K562 (cell line): ENCODE data around the gene KIZ.

Source experiments
- CREB1 ChIP-seq, 2 experiments: sonication (generic) in 1 of 2; formaldehyde crosslinking in 1 of 2; IDR thresholded peaks; 2 replicates each; pipeline versions ENCODE4 v1.6.1 to v1.8.0; 2012 to 2022; ENCODE audit warnings: inconsistent platforms in 1 of 2, mild to moderate bottlenecking in 1 of 2, missing genetic modification reagents in 1 of 2, moderate library complexity in 1 of 2
- POLR2B ChIP-seq: fragments of 450-650 bp; IDR thresholded peaks from 2 replicates; pipeline ENCODE4 v1.6.1; 2018; ENCODE audit warnings: low read depth; ENCODE audit not compliant: partially characterized antibody
- SAFB ChIP-seq: fragments of 200-400 bp; formaldehyde crosslinking; IDR thresholded peaks from 2 replicates; pipeline ENCODE4 v1.6.1; 2017; ENCODE audit warnings: low read depth, low read length, borderline replicate concordance
- TRIM28 ChIP-seq: fragments of 450-650 bp; IDR thresholded peaks from 2 replicates; pipeline ENCODE4 v1.6.1; 2017
- ZNF124 ChIP-seq: sonication (generic); formaldehyde crosslinking; IDR thresholded peaks from 2 replicates; pipeline ENCODE4 v1.8.1; 2022; ENCODE audit warnings: missing genetic modification reagents
- TF ChIP-seq, protein P1 (sequence below): IDR thresholded peaks from 2 replicates; pipeline ENCODE4 v1.6.1; 2011; ENCODE audit warnings: borderline replicate concordance, low read depth, mild to moderate bottlenecking, moderate library complexity, low read length; ENCODE audit not compliant: insufficient read depth, poor library complexity, severe bottlenecking
- TF ChIP-seq, protein P2 (sequence below), 2 experiments: fragments of 450-650 bp; IDR thresholded peaks; 2 replicates each; pipeline ENCODE4 v1.6.1; 2016; ENCODE audit warnings: mild to moderate bottlenecking in 2 of 2, borderline replicate concordance in 1 of 2, low read depth in 1 of 2, moderate library complexity in 1 of 2
- TF ChIP-seq, protein P3 (sequence below), 3 experiments: IDR thresholded peaks in 2 of 3; conservative IDR thresholded peaks in 1 of 3; 2 replicates each; pipeline ENCODE4 v1.5.1; 2011 to 2012; ENCODE audit warnings: low read length in 3 of 3, mild to moderate bottlenecking in 3 of 3, control low read depth in 2 of 3, improper control_type of control experiment in 1 of 3, inconsistent platforms in 1 of 3, low read depth in 1 of 3, mixed read lengths in 1 of 3, moderate library complexity in 1 of 3; ENCODE audit not compliant: insufficient read depth in 2 of 3

DNA sequence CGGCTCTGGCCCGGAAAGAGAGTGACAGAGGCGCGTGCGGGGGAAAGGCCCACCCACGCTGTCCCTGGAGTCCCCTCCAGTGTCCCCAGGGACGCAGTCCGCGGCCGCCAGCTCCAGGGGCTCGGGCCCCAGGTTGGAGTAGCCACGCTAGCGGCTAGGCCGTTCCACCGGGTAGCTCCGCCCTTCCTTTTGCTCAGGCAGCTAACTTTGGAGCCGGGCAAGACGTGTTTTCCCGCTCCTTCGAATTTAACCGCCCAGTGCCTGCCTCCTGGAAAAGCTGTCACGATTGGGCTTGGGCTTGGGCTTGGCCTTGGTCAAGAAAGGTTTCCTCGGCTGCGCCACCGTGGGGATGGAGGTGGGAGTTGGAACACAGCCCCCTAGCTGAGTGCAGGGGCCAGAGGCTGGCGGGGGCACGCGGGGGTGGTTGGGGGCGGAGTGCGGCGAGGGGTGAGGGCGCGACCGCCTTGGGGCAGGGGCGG is 24.4 kb upstream of the KIZ start:
- TF ChIP-seq, protein P1, sequence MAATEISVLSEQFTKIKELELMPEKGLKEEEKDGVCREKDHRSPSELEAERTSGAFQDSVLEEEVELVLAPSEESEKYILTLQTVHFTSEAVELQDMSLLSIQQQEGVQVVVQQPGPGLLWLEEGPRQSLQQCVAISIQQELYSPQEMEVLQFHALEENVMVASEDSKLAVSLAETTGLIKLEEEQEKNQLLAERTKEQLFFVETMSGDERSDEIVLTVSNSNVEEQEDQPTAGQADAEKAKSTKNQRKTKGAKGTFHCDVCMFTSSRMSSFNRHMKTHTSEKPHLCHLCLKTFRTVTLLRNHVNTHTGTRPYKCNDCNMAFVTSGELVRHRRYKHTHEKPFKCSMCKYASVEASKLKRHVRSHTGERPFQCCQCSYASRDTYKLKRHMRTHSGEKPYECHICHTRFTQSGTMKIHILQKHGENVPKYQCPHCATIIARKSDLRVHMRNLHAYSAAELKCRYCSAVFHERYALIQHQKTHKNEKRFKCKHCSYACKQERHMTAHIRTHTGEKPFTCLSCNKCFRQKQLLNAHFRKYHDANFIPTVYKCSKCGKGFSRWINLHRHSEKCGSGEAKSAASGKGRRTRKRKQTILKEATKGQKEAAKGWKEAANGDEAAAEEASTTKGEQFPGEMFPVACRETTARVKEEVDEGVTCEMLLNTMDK, result no peak
- TF ChIP-seq CREB1 (IDR thresholded peaks at IDR 0.05), result no peak
- TF ChIP-seq CREB1 (CRISPR knock-in tag; IDR thresholded peaks at IDR 0.05), result no peak
- TF ChIP-seq, protein P2, sequence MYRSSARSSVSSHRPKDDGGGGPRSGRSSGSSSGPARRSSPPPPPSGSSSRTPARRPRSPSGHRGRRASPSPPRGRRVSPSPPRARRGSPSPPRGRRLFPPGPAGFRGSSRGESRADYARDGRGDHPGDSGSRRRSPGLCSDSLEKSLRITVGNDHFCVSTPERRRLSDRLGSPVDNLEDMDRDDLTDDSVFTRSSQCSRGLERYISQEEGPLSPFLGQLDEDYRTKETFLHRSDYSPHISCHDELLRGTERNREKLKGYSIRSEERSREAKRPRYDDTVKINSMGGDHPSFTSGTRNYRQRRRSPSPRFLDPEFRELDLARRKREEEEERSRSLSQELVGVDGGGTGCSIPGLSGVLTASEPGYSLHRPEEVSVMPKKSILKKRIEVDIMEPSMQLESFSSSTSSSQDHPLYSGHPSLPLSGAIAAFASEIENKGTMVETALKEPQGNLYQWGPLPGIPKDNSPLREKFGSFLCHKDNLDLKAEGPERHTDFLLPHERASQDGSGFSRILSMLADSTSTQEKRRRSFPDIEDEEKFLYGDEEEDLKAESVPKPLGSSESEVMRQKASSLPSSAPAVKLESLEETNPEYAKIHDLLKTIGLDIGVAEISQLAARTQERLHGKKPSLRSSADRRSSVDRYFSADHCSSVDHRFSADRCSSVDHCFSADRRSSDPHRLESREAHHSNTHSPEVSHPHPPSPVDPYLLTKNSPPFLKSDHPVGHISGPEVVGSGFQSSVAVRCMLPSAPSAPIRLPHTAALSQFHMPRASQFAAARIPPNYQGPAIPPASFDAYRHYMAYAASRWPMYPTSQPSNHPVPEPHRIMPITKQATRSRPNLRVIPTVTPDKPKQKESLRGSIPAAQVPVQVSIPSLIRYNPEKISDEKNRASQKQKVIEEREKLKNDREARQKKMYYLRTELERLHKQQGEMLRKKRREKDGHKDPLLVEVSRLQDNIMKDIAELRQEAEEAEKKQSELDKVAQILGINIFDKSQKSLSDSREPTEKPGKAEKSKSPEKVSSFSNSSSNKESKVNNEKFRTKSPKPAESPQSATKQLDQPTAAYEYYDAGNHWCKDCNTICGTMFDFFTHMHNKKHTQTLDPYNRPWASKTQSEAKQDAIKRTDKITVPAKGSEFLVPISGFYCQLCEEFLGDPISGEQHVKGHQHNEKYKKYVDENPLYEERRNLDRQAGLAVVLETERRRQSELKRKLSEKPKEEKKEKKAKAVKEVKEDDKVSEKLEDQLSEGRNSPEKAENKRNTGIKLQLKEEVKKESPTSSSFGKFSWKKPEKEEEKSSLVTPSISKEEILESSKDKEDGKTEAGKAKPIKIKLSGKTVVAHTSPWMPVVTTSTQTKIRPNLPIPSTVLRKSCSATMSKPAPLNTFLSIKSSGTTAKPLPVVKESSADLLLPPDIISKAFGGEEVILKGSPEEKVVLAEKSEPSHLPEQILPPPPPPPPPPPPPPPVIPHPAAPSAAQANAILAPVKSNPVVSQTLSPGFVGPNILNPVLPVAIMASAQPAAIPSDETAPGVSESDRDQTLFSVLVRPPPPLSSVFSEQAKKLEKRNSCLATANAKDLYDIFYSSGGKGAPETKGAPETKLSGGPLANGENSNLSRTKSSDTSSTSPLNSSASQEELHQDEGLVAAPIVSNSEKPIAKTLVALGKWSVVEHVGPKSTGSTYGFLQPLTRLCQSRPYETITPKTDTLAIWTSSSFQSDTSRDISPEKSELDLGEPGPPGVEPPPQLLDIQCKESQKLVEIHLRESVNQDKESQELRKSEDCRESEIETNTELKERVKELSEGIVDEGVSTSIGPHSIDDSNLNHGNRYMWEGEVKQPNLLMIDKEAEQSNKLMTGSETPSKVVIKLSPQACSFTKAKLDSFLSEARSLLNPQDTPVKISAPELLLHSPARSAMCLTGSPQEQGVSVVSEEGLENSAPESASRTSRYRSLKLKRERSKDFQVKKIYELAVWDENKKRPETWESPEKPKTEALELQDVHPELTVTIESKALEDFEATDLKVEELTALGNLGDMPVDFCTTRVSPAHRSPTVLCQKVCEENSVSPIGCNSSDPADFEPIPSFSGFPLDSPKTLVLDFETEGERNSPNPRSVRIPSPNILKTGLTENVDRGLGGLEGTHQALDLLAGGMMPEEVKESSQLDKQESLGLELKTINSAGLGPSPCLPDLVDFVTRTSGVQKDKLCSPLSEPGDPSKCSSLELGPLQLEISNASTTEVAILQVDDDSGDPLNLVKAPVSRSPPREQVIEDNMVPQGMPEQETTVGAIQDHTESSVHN (IDR thresholded peaks at IDR 0.05; ENCODE audit: borderline replicate concordance in 1 of 2, low read depth in 1 of 2), result no peak
- no peak for TF ChIP-seq SAFB
- no peak for TF ChIP-seq ZNF124
- TF ChIP-seq, protein P3, sequence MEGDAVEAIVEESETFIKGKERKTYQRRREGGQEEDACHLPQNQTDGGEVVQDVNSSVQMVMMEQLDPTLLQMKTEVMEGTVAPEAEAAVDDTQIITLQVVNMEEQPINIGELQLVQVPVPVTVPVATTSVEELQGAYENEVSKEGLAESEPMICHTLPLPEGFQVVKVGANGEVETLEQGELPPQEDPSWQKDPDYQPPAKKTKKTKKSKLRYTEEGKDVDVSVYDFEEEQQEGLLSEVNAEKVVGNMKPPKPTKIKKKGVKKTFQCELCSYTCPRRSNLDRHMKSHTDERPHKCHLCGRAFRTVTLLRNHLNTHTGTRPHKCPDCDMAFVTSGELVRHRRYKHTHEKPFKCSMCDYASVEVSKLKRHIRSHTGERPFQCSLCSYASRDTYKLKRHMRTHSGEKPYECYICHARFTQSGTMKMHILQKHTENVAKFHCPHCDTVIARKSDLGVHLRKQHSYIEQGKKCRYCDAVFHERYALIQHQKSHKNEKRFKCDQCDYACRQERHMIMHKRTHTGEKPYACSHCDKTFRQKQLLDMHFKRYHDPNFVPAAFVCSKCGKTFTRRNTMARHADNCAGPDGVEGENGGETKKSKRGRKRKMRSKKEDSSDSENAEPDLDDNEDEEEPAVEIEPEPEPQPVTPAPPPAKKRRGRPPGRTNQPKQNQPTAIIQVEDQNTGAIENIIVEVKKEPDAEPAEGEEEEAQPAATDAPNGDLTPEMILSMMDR (IDR thresholded peaks at IDR 0.05 in 2 of 3, conservative IDR thresholded peaks at IDR 0.05 in 1 of 3; ENCODE audit: insufficient read depth in 2 of 3, low read depth in 1 of 3, low read length in 3 of 3), result no peak
- TF ChIP-seq POLR2B, result no peak
- TF ChIP-seq TRIM28, result no peak
